Measurements from ENCODE around the gene USP12. TPM values are rescaled to one million over a fixed set of nuclear protein-coding genes. Genes with fewer than 3 reads are reported as not detected.
"Not testable (repeated sequence)": the region's sequence is repeated elsewhere in the genome, so short reads cannot be mapped to it uniquely, and the experiment has no call there.

Gene USP12, protein sequence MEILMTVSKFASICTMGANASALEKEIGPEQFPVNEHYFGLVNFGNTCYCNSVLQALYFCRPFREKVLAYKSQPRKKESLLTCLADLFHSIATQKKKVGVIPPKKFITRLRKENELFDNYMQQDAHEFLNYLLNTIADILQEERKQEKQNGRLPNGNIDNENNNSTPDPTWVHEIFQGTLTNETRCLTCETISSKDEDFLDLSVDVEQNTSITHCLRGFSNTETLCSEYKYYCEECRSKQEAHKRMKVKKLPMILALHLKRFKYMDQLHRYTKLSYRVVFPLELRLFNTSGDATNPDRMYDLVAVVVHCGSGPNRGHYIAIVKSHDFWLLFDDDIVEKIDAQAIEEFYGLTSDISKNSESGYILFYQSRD
- 10 to 100 TPM in 11 of 12 donors, not detected in 1; 17.3 to 29.3 (median 25.5) TPM for polyA plus RNA-seq (ENCODE audit: insufficient read length in 12 of 12)
- long read RNA-seq, donor 1, full-length matches to known transcripts, result 2 of 23 reads
- long read RNA-seq, donor 1, partial matches to known transcripts, result 21 of 23 reads
- long read RNA-seq, donor 1, other reads (novel, unspliced or antisense), result 0 of 23 reads
- long read RNA-seq, donor 2, full-length matches to known transcripts, result 8 of 8 reads
- long read RNA-seq, donor 2, partial matches to known transcripts, result 0 of 8 reads
- long read RNA-seq, donor 2, other reads (novel, unspliced or antisense), result 0 of 8 reads
- long read RNA-seq, donor 3, full-length matches to known transcripts, result 2 of 2 reads
- long read RNA-seq, donor 3, partial matches to known transcripts, result 0 of 2 reads
- long read RNA-seq, donor 3, other reads (novel, unspliced or antisense), result 0 of 2 reads
- long read RNA-seq, donor 4, full-length matches to known transcripts, result 1 of 1 reads
- long read RNA-seq, donor 4, partial matches to known transcripts, result 0 of 1 reads
- long read RNA-seq, donor 4, other reads (novel, unspliced or antisense), result 0 of 1 reads
- long read RNA-seq, donor 5, full-length matches to known transcripts, result 8 of 8 reads
- long read RNA-seq, donor 5, partial matches to known transcripts, result 0 of 8 reads
- long read RNA-seq, donor 5, other reads (novel, unspliced or antisense), result 0 of 8 reads
- long read RNA-seq, donor 6, full-length matches to known transcripts, result 2 of 2 reads
- long read RNA-seq, donor 6, partial matches to known transcripts, result 0 of 2 reads
- long read RNA-seq, donor 6, other reads (novel, unspliced or antisense), result 0 of 2 reads
- long read RNA-seq, donor 7, full-length matches to known transcripts, result 2 of 2 reads
- long read RNA-seq, donor 7, partial matches to known transcripts, result 0 of 2 reads
- long read RNA-seq, donor 7, other reads (novel, unspliced or antisense), result 0 of 2 reads
- long read RNA-seq, donor 8, full-length matches to known transcripts, result 2 of 2 reads
- long read RNA-seq, donor 8, partial matches to known transcripts, result 0 of 2 reads
- long read RNA-seq, donor 8, other reads (novel, unspliced or antisense), result 0 of 2 reads
- long read RNA-seq, donor 9, full-length matches to known transcripts, result 1 of 1 reads
- long read RNA-seq, donor 9, partial matches to known transcripts, result 0 of 1 reads
- long read RNA-seq, donor 9, other reads (novel, unspliced or antisense), result 0 of 1 reads
- long read RNA-seq, donor 10, full-length matches to known transcripts, result 4 of 4 reads
- long read RNA-seq, donor 10, partial matches to known transcripts, result 0 of 4 reads
- long read RNA-seq, donor 10, other reads (novel, unspliced or antisense), result 0 of 4 reads
- long read RNA-seq, donor 11, full-length matches to known transcripts, result 9 of 9 reads
- long read RNA-seq, donor 11, partial matches to known transcripts, result 0 of 9 reads
- long read RNA-seq, donor 11, other reads (novel, unspliced or antisense), result 0 of 9 reads

- DNase-seq, result peak; percentile 21
Measured at GRCh38 chr13:27171244-27171826, at the start of gene USP12. TSS of gene USP12 (minus strand) at chr13:27171811. CDS start at chr13:27171639, 172 bp downstream.

DNA sequence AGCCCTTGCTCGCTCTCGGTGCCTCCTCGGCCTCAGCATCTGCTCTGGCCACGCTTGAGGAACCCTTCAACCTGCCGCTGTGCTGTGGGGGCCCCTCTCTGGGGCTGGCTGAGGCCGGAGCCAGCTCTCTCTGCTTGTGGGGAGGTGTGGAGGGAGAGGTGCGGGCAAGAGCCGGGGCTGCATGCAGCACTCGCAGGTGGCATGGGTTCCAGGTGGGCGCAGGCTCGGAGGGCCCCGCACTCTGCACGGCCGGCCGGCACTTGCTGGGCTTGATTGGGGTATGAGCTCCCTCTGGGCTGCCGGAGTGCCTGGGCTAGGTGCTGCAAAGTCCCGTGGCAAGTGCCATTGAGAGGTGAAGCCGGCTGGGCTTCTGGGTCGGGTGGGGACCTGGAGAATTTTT, 48.0 kb upstream of the USP12 start:
- no peak for DNase-seq

- not testable (repeated sequence) for DNase-seq
Measured at GRCh38 chr13:27218861-27219260, 47.2 kb upstream of the USP12 start.

DNA sequence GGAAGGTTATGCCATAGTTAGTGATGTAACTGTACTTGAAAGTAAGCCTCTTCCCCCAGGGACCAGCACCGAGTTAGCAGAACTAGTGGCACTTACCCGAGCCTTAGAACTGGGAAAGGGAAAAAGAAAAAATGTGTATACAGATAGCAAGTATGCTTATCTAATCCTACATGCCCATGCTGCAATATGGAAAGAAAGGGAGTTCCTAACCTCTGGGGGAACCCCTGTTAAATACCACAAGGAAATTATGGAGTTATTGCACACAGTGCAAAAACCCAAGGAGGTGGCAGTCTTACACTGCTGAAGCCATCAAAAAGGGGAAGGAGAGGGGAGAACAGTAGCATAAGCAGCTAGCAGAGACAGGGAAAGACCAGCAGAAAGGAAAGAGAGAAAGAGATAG, 46.2 kb upstream of the USP12 start:
- not testable (repeated sequence) for DNase-seq

DNA sequence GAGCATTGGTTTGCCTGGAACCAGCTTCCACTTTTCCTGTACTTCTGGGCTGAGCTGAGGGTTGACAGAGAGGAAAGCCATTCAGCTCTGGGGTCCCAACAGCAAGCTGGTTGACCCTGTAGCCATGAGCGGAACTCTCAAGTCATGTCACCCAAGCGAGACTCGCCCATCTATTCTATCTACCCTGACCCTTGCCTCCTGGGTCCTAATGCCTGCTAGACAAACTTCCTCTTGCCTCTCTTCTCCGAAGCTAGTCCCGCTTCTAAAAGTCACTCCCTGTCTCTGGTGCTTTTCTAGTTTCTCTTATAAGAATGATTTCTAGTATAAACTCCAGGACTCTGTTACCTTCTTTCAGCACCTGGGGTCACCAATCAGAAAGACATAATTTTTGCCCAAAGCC, 41.8 kb upstream of the USP12 start:
- DNase-seq, result not testable (repeated sequence)

- DNase-seq, result no peak
Measured at GRCh38 chr13:27211771-27212364, 40.3 kb upstream of the USP12 start.

GRCh38 chr13:27211271-27211670, 39.7 kb upstream of the USP12 start:
- DNase-seq, result no peak

GRCh38 chr13:27208514-27208913, 36.9 kb upstream of the USP12 start:
- no peak for DNase-seq

DNA sequence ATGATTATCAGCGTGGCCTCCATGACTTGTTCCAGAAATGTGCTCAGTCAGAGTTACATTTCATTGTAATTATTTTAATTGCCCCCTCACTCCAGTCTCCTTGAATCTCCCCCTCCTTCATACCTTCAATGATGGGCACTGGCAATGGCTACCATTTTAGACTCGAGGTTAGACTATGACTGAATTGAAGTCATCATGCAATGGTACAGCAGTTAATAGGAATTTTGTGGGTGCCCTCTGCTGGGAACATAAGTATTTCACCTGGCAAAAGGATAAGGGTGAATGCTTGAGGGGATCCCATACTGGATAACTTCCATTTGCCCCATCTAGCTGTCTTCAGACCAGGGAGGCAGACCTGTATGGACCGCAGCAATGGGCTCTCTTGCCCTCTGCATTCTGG, 32.2 kb upstream of the USP12 start:
- no peak for DNase-seq

DNA sequence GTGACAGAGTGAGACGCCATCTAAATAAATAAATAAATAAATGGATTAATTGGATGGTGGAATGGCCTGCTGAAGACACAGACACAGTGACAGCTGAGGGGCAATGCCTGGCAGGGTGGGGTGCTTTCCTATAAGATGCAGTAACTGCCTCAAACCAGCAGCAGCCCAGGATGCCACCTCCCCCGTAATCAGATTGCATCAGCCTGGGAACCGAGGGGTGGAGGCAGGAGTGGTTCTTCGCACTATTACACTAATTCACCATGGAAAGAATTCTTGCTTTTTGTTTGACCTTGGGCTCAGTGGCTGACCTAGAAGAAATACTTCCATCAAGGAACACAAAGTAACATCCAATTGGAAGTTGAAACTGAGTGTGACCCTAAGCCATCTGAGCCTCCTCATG, 31.6 kb upstream of the USP12 start:
- DNase-seq, result no peak

GRCh38 chr13:27201661-27202060, 30.1 kb upstream of the USP12 start:
- DNase-seq, result no peak

DNA sequence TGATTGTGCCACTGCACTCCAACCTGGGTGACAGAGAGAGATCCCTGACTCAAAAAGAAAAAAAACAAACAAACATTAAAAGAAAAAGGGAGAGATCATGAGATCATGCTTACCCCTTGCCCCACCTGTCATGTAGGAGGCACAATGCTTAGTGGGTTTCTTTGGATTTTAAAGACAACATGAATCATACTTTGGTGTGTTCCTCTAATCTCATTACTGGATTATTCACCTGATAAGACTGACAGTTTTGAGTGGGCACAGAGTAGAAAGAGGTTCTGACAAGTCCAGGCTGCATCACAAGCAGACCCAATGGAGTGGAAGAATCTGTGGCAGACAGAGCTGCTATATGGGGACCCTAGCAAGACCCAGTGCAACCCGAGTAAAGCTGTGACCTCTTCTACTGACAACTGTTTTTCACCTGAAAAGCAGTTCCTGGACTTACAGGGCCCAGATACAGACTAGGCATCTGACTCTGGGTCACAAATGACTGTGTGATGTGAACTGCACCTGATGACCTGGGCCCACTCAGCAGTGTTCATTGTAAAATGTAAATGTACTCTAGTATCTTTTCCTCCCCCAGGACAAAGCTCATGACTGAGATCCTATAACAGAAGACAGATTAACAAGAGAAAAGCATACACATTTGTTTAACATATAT, 28.9 kb upstream of the USP12 start:
- no peak for DNase-seq

GRCh38 chr13:27199696-27200095, 28.1 kb upstream of the USP12 start:
- DNase-seq, result no peak

- DNase-seq, result no peak
Measured at GRCh38 chr13:27199211-27199610, 27.6 kb upstream of the USP12 start.

DNA sequence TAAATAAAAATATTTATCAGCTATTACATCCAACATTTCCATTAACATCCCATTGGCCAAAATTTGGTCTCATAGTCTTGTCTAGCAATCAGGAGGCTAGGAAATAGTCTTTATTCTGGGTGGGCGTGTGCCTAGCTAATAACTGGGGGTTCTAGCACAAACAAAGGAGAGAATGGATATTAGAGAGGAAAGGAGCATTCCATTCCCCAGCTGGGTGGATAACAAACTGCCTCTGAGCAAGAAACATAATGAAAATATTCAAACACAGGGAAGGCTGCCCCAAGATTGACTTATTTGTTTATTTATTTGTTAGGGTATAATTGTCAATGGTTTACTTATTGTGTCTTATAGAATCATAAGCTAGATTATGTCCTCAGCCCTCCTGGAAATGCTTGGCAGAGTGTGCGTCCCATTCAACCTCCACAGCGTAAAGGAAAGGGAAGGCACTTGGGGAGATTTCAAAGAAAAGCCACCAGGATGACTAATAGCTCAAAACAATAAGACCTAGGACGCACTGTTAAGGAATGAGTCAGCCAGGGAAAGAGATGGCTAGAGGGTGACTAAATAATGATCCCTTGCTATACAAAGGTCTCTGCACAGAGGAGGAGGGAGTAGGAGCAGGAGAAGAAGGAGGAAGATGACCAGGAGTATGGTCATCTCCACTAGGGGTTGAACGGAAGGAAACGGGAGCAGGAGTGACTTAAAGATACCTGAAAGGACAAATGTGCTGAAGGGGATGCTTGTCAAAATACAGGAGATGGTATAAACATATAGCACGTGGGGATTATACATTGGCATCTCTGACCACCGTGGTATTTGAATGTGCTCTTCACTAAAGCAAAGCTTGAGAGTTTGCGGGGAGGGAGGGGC, 23.5 kb upstream of the USP12 start:
- DNase-seq, result no peak

GRCh38 chr13:27194209-27194608, 22.6 kb upstream of the USP12 start:
- DNase-seq, result no peak

- no peak for DNase-seq
Measured at GRCh38 chr13:27193496-27193895, 21.9 kb upstream of the USP12 start.

DNA sequence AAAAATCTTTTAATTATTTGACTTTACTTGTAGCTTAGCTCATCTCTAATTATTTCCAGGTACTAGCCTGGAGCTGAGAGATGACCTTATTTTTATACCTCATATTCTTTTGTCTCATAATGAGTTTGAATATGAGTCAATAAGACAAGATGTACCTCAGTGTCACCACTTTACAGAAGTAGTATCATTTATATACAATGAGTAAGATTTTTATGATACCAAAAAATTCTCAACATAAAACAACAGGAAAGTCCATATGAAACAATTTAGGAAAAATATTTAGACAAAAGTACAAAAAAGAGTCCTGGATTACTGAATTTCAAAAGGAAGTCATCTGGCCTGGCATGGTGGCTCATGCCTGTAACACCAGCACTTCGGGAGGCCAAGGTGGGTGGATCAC, 21.4 kb upstream of the USP12 start:
- DNase-seq, result no peak

Measured in muscle of arm (tissue), 14 donors.